LNCAP (cell line): ENCODE results near the gene KIF26A.

Experiments used
- CTCF ChIP-seq: fragments of 450-650 bp; IDR thresholded peaks from 2 replicates; pipeline ENCODE4 v1.5.1; 2017; ENCODE audit warnings: mild to moderate bottlenecking

The KIF26A gene

GRCh38 chr14:104094056-104094708 lies 44.2 kb upstream of the KIF26A start:
- no peak for TF ChIP-seq CTCF

GRCh38 chr14:104094709-104095425 lies 43.5 kb upstream of the KIF26A start:
- peak; percentile 99 for TF ChIP-seq CTCF

GRCh38 chr14:104095426-104096310 lies 42.7 kb upstream of the KIF26A start:
- no peak for TF ChIP-seq CTCF

GRCh38 chr14:104096318-104096717 lies 42.1 kb upstream of the KIF26A start:
- no peak for TF ChIP-seq CTCF

- no peak for TF ChIP-seq CTCF
These were observed 41.4 kb upstream of the KIF26A start for GRCh38 chr14:104096751-104097700.

- no peak for TF ChIP-seq CTCF
These were observed 39.9 kb upstream of the KIF26A start for GRCh38 chr14:104098272-104099095.
